GM19455 (cell line): ENCODE measurements around the gene TOM1L2.

Source experiments
- ATAC-seq: cut with Tn5 transposase; IDR thresholded peaks from one replicate; pipeline ENCODE4 v1.9.1; 2021; ENCODE audit not compliant: unreplicated experiment

TOM1L2 gene

GRCh38 chr17:17837966-17838962 lies 133.9 kb downstream of the TOM1L2 start:
- ATAC-seq, result no peak

- no peak for ATAC-seq
Measured at GRCh38 chr17:17837380-17837821, 134.8 kb downstream of the TOM1L2 start.

GRCh38 chr17:17836818-17837379 lies 135.3 kb downstream of the TOM1L2 start, which contains the start of gene SREBF1:
Gene SREBF1 (minus strand): TSS chr17:17836986. CDS start chr17:17836817, 169 bp downstream.
- ATAC-seq, result peak; percentile 32

GRCh38 chr17:17836250-17836817 lies 135.9 kb downstream of the TOM1L2 start:
- peak; percentile 54 for ATAC-seq

GRCh38 chr17:17835415-17836249 lies 136.6 kb downstream of the TOM1L2 start:
- no peak for ATAC-seq

GRCh38 chr17:17834974-17835373 lies 137.2 kb downstream of the TOM1L2 start:
- ATAC-seq, result no peak

- no peak for ATAC-seq
Measured at GRCh38 chr17:17833658-17834357, 138.4 kb downstream of the TOM1L2 start.

GRCh38 chr17:17832032-17832363 lies 140.2 kb downstream of the TOM1L2 start:
- no peak for ATAC-seq

- no peak for ATAC-seq
Measured at GRCh38 chr17:17831208-17832031, 140.8 kb downstream of the TOM1L2 start.

- ATAC-seq, result no peak
Measured at GRCh38 chr17:17830740-17831207, 141.4 kb downstream of the TOM1L2 start.

GRCh38 chr17:17830269-17830567 lies 142.0 kb downstream of the TOM1L2 start:
- ATAC-seq, result no peak

- no peak for ATAC-seq
Measured at GRCh38 chr17:17827826-17828621, 144.2 kb downstream of the TOM1L2 start.

- ATAC-seq, result no peak
Measured at GRCh38 chr17:17826942-17827785, 145.0 kb downstream of the TOM1L2 start.

- no peak for ATAC-seq
Measured at GRCh38 chr17:17826342-17826713, 145.9 kb downstream of the TOM1L2 start.

- ATAC-seq, result no peak
Measured at GRCh38 chr17:17824783-17825614, 147.2 kb downstream of the TOM1L2 start.

GRCh38 chr17:17824119-17824782 lies 147.9 kb downstream of the TOM1L2 start:
- ATAC-seq, result peak; percentile 1
